A549 (cell line): Measurements from ENCODE around the gene SLC9A9.

Experiments
- CTCF ChIP-seq: fragments of >200 bp; sonication (Bioruptor Twin); formaldehyde crosslinking; IDR thresholded peaks from 3 replicates; pipeline ENCODE4 v1.5.1; 2016
- EP300 ChIP-seq, 2 experiments: fragments of >200 bp; sonication (Bioruptor Twin); formaldehyde crosslinking; IDR thresholded peaks; 2 replicates in 1 of 2; 3 replicates in 1 of 2; pipeline ENCODE4 v1.6.1; 2016 to 2017
- ESRRA ChIP-seq: fragments of 150-350 bp; IDR thresholded peaks from 2 replicates; pipeline ENCODE4 v1.6.1; 2014; ENCODE audit warnings: mild to moderate bottlenecking, low read length, borderline replicate concordance
- JUN ChIP-seq, 2 experiments: fragments of >200 bp; sonication (Bioruptor Twin); formaldehyde crosslinking; IDR thresholded peaks; 2 replicates in 1 of 2; 3 replicates in 1 of 2; pipeline ENCODE4 v1.6.1; 2016 to 2017
- MAFK ChIP-seq: fragments of 450-650 bp; IDR thresholded peaks from 2 replicates; pipeline ENCODE4 v1.6.1; 2014; ENCODE audit not compliant: partially characterized antibody
- POLR2A ChIP-seq: IDR thresholded peaks from 2 replicates; pipeline ENCODE4 v1.6.1; 2012; ENCODE audit warnings: mild to moderate bottlenecking, low read length
- RFX5 ChIP-seq: fragments of 450-650 bp; IDR thresholded peaks from 2 replicates; pipeline ENCODE4 v1.7.1; 2014; ENCODE audit warnings: antibody characterized with exemption, mild to moderate bottlenecking, moderate library complexity

- TF ChIP-seq MAFK (no peak), RFX5 (no peak), ESRRA (no peak), EP300 (IDR thresholded peaks at IDR 0.05) (no peak), CTCF (no peak), POLR2A (no peak), JUN (IDR thresholded peaks at IDR 0.05) (no peak)
Observed at GRCh38 chr3:143502081-143502480, 346.2 kb downstream of the SLC9A9 start.
